HG02943 (cell line): ENCODE results near the gene CBR1.
"Not testable (repeated sequence)": the region's sequence is repeated elsewhere in the genome, so short reads cannot be mapped to it uniquely, and the experiment has no call there.

Source experiments
- ATAC-seq: cut with Tn5 transposase; IDR thresholded peaks from one replicate; pipeline ENCODE4 v1.9.1; 2021; ENCODE audit warnings: mild to moderate bottlenecking, low read depth, moderate library complexity; ENCODE audit not compliant: unreplicated experiment

The CBR1 gene

GRCh38 chr21:36047139-36047538, 22.7 kb upstream of the CBR1 start:
- ATAC-seq: no peak

- no peak for ATAC-seq
Observed at GRCh38 chr21:36048357-36048756, 21.5 kb upstream of the CBR1 start.

GRCh38 chr21:36052860-36053714, 16.7 kb upstream of the CBR1 start:
- ATAC-seq: no peak

GRCh38 chr21:36053715-36054062, 16.1 kb upstream of the CBR1 start:
- no peak for ATAC-seq

GRCh38 chr21:36055551-36055950, 14.3 kb upstream of the CBR1 start:
- ATAC-seq: no peak

- peak; percentile 37 for ATAC-seq
Observed at GRCh38 chr21:36059823-36060158, 10.0 kb upstream of the CBR1 start.

GRCh38 chr21:36060159-36060921, 9.5 kb upstream of the CBR1 start, which contains the start of gene SETD4:
Gene SETD4 (minus strand): TSS chr21:36060526. CDS start chr21:36058888, 1,638 bp downstream.
- peak; percentile 92 for ATAC-seq

GRCh38 chr21:36061445-36061844, 8.4 kb upstream of the CBR1 start:
- no peak for ATAC-seq

- no peak for ATAC-seq
Observed at GRCh38 chr21:36063375-36064084, 6.3 kb upstream of the CBR1 start.

- no peak for ATAC-seq
Observed at GRCh38 chr21:36064085-36064460, 5.8 kb upstream of the CBR1 start.

GRCh38 chr21:36065497-36066036, 4.3 kb upstream of the CBR1 start:
- ATAC-seq: no peak

- no peak for ATAC-seq
Observed at GRCh38 chr21:36068748-36069398, 951 bp upstream of the CBR1 start.

GRCh38 chr21:36070999-36071398, 1.2 kb downstream of the CBR1 start:
- ATAC-seq: no peak

GRCh38 chr21:36072453-36073162, 2.8 kb downstream of the CBR1 start:
- ATAC-seq: no peak

- ATAC-seq: no peak
Observed at GRCh38 chr21:36073181-36073580, 3.4 kb downstream of the CBR1 start.

- not testable (repeated sequence) for ATAC-seq
Observed at GRCh38 chr21:36073911-36074310, 4.1 kb downstream of the CBR1 start.

- no peak for ATAC-seq
Observed at GRCh38 chr21:36075171-36075570, 5.3 kb downstream of the CBR1 start.

GRCh38 chr21:36075953-36076352, 6.1 kb downstream of the CBR1 start:
- ATAC-seq: no peak

GRCh38 chr21:36076878-36077655, 7.2 kb downstream of the CBR1 start:
- ATAC-seq: no peak
